HEK293 (cell line): ENCODE data around the gene STATH.
"Not testable (repeated sequence)": the region's sequence is repeated elsewhere in the genome, so short reads cannot be mapped to it uniquely, and the experiment has no call there.

Experiments used
- CTCF ChIA-PET: fragments of 350-600 bp; formaldehyde crosslinking; extraction: SDS; loops from one replicate; lab custom pipeline; 2021; ENCODE audit warnings: antibody characterized with exemption; lab: Yijun Ruan, JAX
- POLR2A ChIA-PET: fragments of 300-600 bp; formaldehyde crosslinking; extraction: SDS; loops from one replicate; lab custom pipeline; 2020; ENCODE audit warnings: antibody characterized with exemption, inconsistent platforms; lab: Yijun Ruan, JAX
- H3K27ac ChIP-seq: fragments of 200-500 bp; sonication (Bioruptor generic); 2 replicates; pipeline ENCODE4 v1.5.1; 2014; ENCODE audit warnings: low read depth, low read length, control low read depth, inconsistent platforms; ENCODE audit errors: extremely low read depth
- H3K36me3 ChIP-seq, 2 experiments: fragments of 200-500 bp in 1 of 2; sonication (Bioruptor generic) in 1 of 2; 1 replicate in 1 of 2; 2 replicates in 1 of 2; pipeline ENCODE4 v1.5.1; 2014 to 2017; ENCODE audit warnings: inconsistent platforms in 2 of 2, low read length in 2 of 2; ENCODE audit not compliant: control insufficient read depth in 2 of 2, insufficient read depth in 1 of 2
- H3K4me1 ChIP-seq: fragments of 200-500 bp; sonication (Bioruptor generic); 2 replicates; pipeline ENCODE4 v1.5.1; 2014; ENCODE audit warnings: mild to moderate bottlenecking, low read length, inconsistent platforms; ENCODE audit not compliant: control insufficient read depth, insufficient read depth
- H3K4me3 ChIP-seq: 2 replicates; pipeline ENCODE4 v1.5.1; 2011; ENCODE audit warnings: low read depth, mild to moderate bottlenecking, control low read depth, low read length, moderate library complexity
- H3K9me3 ChIP-seq: fragments of 200-500 bp; sonication (Bioruptor generic); 2 replicates; pipeline ENCODE4 v1.5.1; 2014; ENCODE audit warnings: low read depth, low read length, inconsistent platforms; ENCODE audit not compliant: control insufficient read depth, insufficient read depth
- PRDM6 ChIP-seq: fragments of 450-650 bp; formaldehyde crosslinking; IDR thresholded peaks from 2 replicates; pipeline ENCODE4 v1.5.1; 2017; ENCODE audit warnings: missing biosample characterization, missing genetic modification characterization
- ZBTB49 ChIP-seq: fragments of 450-650 bp; formaldehyde crosslinking; IDR thresholded peaks from 2 replicates; pipeline ENCODE4 v1.5.1; 2016; ENCODE audit warnings: missing biosample characterization, missing genetic modification characterization, low read depth
- ZNF146 ChIP-seq: fragments of 450-650 bp; formaldehyde crosslinking; IDR thresholded peaks from 2 replicates; pipeline ENCODE4 v1.5.1; 2016; ENCODE audit warnings: missing biosample characterization, missing genetic modification characterization
- ZNF366 ChIP-seq: fragments of 450-650 bp; formaldehyde crosslinking; conservative IDR thresholded peaks from 2 replicates; pipeline ENCODE4 v1.5.1; 2016; ENCODE audit warnings: missing biosample characterization, missing genetic modification characterization
- ZNF416 ChIP-seq: fragments of 450-650 bp; formaldehyde crosslinking; IDR thresholded peaks from 2 replicates; pipeline ENCODE4 v1.5.1; 2016; ENCODE audit warnings: missing biosample characterization, missing genetic modification characterization
- ZNF48 ChIP-seq: fragments of 450-650 bp; formaldehyde crosslinking; IDR thresholded peaks from 2 replicates; pipeline ENCODE4 v1.5.1; 2016; ENCODE audit warnings: missing biosample characterization, missing genetic modification characterization
- ZNF76 ChIP-seq: fragments of 450-650 bp; formaldehyde crosslinking; IDR thresholded peaks from 2 replicates; pipeline ENCODE4; 2016; ENCODE audit warnings: low read depth, missing biosample characterization, missing genetic modification characterization, borderline replicate concordance
- ZSCAN18 ChIP-seq: fragments of 450-650 bp; formaldehyde crosslinking; IDR thresholded peaks from 2 replicates; pipeline ENCODE4 v1.5.1; 2016; ENCODE audit warnings: missing biosample characterization, missing genetic modification characterization

STATH gene

GRCh38 chr4:70028159-70028558 lies 32.4 kb downstream of the STATH start, which contains the start of gene HTN3:
Gene HTN3, plus strand, starts transcription at chr4:70028459. Its CDS starts 2,282 bp downstream, at chr4:70030741.
- POLR2A ChIA-PET, H3K27ac ChIP-seq, H3K9me3 ChIP-seq, H3K36me3 ChIP-seq, H3K4me1 ChIP-seq, H3K4me3 ChIP-seq, CTCF ChIA-PET: not testable (repeated sequence)

- H3K4me1 ChIP-seq, H3K36me3 ChIP-seq, H3K27ac ChIP-seq, H3K9me3 ChIP-seq, CTCF ChIA-PET, POLR2A ChIA-PET, H3K4me3 ChIP-seq: not testable (repeated sequence)
These were observed 41.8 kb downstream of the STATH start for GRCh38 chr4:70037559-70037958.

- H3K27ac ChIP-seq, CTCF ChIA-PET, H3K4me1 ChIP-seq, H3K9me3 ChIP-seq, H3K4me3 ChIP-seq, H3K36me3 ChIP-seq, POLR2A ChIA-PET: not testable (repeated sequence)
- peak; percentile 76 for TF ChIP-seq ZNF146 (tag by site-specific recombination)
These were observed 44.2 kb downstream of the STATH start for GRCh38 chr4:70039928-70040327.

- ChIA-PET CTCF (no interaction called here), POLR2A (no interaction called here)
- no peak for TF ChIP-seq ZSCAN18 (tag by site-specific recombination)
- TF ChIP-seq ZNF48 (tag by site-specific recombination), result no peak
- TF ChIP-seq ZNF366 (tag by site-specific recombination), result no peak
- TF ChIP-seq ZNF416 (tag by site-specific recombination), result no peak
- no peak for TF ChIP-seq ZNF76
- no peak for TF ChIP-seq PRDM6 (tag by site-specific recombination)
- TF ChIP-seq ZBTB49 (tag by site-specific recombination), result no peak
- no peaks in the 10 kb centered on the region for H3K9me3 ChIP-seq
- no peak overlapping the region for H3K27ac ChIP-seq
- no peaks in the 10 kb centered on the region for H3K36me3 ChIP-seq
- H3K4me3 ChIP-seq, result no peak overlapping the region
- no peaks in the 10 kb centered on the region for H3K4me1 ChIP-seq
These were observed 46.0 kb downstream of the STATH start for GRCh38 chr4:70041652-70042286.

- H3K4me1 ChIP-seq, H3K4me3 ChIP-seq, H3K36me3 ChIP-seq, H3K27ac ChIP-seq, H3K9me3 ChIP-seq, POLR2A ChIA-PET, CTCF ChIA-PET: not testable (repeated sequence)
These were observed 54.4 kb downstream of the STATH start, which contains the start of gene HTN1 for GRCh38 chr4:70050138-70050537. Gene HTN1, plus strand, starts transcription at chr4:70050438. Its CDS starts 2,639 bp downstream, at chr4:70053077.
